Fibroblast of mammary gland (primary cell): Measurements from ENCODE around the gene SYNM.

Experiments used
- DNase-seq: peaks from one replicate; pipeline ENCODE4 v3.0.0-alpha.2; 2010; ENCODE audit warnings: low read depth
- H3K4me3 ChIP-seq: 2 replicates; pipeline ENCODE4 v1.5.1; 2011; ENCODE audit warnings: low read depth, mild to moderate bottlenecking, low read length, moderate library complexity; ENCODE audit not compliant: control insufficient read depth
- CTCF ChIP-seq: conservative IDR thresholded peaks from 2 replicates; pipeline ENCODE4 v1.5.1; 2011; ENCODE audit warnings: low read depth, low read length, inconsistent platforms; ENCODE audit not compliant: control insufficient read depth, insufficient read depth

The SYNM gene

GRCh38 chr15:99115300-99116215 is 10.7 kb downstream of the SYNM start:
- H3K4me3 ChIP-seq = no peak overlapping the region
- TF ChIP-seq CTCF = no peak
- no peak for DNase-seq

- DNase-seq = no peak
- no peak for TF ChIP-seq CTCF
- no peak overlapping the region for H3K4me3 ChIP-seq
Measured at GRCh38 chr15:99117111-99117510, 12.2 kb downstream of the SYNM start.

GRCh38 chr15:99117563-99118257 is 12.8 kb downstream of the SYNM start:
- DNase-seq = no peak
- no peak for TF ChIP-seq CTCF
- H3K4me3 ChIP-seq = no peak overlapping the region

GRCh38 chr15:99118258-99118632 is 13.4 kb downstream of the SYNM start:
- TF ChIP-seq CTCF = no peak
- no peak for DNase-seq
- no peak overlapping the region for H3K4me3 ChIP-seq

- no peak for TF ChIP-seq CTCF
- H3K4me3 ChIP-seq = no peak overlapping the region
- no peak for DNase-seq
Measured at GRCh38 chr15:99118801-99119546, 14.1 kb downstream of the SYNM start.

GRCh38 chr15:99120050-99120777 is 15.3 kb downstream of the SYNM start:
- no peak overlapping the region for H3K4me3 ChIP-seq
- TF ChIP-seq CTCF = no peak
- DNase-seq = no peak
